Retinal pigment epithelial cell (primary cell): ENCODE data around the gene CHDH.

Source experiments
- DNase-seq: peaks from one replicate; pipeline ENCODE4 v3.0.0-alpha.2; 2010; ENCODE audit warnings: low read depth
- H3K4me3 ChIP-seq: 2 replicates; pipeline ENCODE4 v1.5.1; 2011; ENCODE audit warnings: mild to moderate bottlenecking, low read length, control low read depth, moderate library complexity
- TF ChIP-seq, protein P1 (sequence below): conservative IDR thresholded peaks from 2 replicates; pipeline ENCODE4 v1.5.1; 2011; ENCODE audit warnings: low read depth, low read length, control low read depth, inconsistent platforms

Gene CHDH

DNA sequence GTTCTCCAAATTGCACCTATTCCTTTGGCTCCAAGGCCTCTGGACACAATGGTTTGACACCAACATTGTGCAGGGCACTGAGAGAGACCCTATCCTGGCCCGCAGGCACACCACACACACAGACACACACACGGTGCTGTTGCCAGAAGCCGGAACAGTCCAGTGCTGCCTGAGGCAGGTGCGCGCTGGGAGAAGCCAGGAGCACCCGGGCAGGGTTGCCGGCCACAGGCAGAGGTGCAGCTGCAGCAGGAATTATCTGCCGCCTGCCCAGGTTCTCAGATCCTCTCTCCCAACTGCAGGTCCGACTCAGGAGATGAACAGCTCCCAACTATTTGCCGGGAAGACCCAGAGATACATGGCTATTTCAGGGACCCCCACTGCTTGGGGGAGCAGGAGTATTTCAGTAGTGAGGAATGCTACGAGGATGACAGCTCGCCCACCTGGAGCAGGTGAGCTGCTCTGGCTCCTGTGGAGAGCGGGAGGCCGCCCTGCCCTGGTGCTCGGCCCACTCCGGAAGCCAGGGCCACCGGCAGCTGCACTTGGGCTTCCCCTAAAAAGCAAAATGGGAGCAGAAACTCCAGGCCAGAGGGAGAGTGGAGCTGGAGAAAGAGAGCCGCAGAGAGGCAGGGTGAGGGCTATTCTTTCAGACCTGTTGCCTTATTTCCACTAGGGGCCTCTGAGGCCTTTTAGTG lies 42.9 kb downstream of the CHDH start:
- TF ChIP-seq, protein P1, sequence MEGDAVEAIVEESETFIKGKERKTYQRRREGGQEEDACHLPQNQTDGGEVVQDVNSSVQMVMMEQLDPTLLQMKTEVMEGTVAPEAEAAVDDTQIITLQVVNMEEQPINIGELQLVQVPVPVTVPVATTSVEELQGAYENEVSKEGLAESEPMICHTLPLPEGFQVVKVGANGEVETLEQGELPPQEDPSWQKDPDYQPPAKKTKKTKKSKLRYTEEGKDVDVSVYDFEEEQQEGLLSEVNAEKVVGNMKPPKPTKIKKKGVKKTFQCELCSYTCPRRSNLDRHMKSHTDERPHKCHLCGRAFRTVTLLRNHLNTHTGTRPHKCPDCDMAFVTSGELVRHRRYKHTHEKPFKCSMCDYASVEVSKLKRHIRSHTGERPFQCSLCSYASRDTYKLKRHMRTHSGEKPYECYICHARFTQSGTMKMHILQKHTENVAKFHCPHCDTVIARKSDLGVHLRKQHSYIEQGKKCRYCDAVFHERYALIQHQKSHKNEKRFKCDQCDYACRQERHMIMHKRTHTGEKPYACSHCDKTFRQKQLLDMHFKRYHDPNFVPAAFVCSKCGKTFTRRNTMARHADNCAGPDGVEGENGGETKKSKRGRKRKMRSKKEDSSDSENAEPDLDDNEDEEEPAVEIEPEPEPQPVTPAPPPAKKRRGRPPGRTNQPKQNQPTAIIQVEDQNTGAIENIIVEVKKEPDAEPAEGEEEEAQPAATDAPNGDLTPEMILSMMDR, result no peak
- no peak for DNase-seq
- H3K4me3 ChIP-seq, result no peak overlapping the region

DNA sequence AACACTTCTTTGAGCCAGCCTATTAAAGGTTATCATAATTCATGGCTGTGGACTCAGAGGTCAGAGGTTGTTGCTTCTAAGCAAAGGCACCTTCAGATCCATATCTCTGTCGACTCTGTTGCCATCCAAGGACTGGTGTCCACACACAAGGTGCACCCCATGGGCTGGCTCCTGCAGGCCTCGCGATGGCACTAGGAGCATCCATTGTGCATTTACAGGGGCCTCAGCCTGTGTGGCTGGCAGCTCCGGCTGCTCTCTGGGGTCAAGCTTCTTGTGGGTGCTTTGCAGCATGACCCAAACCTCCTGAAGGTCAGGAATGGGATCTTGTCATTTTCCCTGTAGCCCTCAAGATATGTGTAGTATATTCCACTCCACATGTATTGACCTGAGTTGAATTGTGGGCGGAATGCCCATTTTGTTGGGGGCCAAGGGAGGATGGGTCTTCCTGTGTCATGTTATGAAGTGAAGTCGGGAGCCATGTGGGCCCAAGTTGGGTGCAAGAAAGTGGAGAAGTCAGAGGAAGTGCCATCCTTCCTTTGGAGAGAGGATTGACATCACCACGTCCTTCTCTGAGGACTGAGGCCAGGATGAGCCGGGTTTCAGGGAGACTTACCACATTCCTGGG lies 43.9 kb downstream of the CHDH start:
- H3K4me3 ChIP-seq, result no peak overlapping the region
- no peak for DNase-seq
- TF ChIP-seq, protein P1, result no peak

DNA sequence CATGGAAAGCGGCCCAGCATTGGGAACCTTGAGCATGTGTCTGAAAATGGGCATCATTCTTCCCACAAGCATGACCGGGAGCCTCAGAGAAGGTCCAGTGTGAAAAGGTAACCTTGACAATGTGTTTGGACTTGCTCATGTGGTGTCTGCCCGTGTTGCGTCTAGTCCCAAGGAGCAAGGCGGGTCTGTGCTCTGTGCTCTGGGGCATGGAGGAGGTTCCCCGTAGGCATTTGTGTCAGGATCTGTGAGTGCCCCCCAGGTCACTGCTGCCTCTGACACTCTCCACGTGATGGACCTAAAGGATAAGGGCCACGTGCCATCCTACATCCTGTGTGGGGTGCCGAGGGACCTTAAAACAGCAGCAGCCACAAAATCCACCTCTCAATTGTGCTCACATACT lies 44.9 kb downstream of the CHDH start:
- H3K4me3 ChIP-seq, result no peak overlapping the region
- TF ChIP-seq, protein P1, result no peak
- no peak for DNase-seq

GRCh38 chr3:53800041-53800906 lies 45.9 kb downstream of the CHDH start:
- H3K4me3 ChIP-seq, result no peak overlapping the region
- DNase-seq, result no peak
- TF ChIP-seq, protein P1, result no peak

DNA sequence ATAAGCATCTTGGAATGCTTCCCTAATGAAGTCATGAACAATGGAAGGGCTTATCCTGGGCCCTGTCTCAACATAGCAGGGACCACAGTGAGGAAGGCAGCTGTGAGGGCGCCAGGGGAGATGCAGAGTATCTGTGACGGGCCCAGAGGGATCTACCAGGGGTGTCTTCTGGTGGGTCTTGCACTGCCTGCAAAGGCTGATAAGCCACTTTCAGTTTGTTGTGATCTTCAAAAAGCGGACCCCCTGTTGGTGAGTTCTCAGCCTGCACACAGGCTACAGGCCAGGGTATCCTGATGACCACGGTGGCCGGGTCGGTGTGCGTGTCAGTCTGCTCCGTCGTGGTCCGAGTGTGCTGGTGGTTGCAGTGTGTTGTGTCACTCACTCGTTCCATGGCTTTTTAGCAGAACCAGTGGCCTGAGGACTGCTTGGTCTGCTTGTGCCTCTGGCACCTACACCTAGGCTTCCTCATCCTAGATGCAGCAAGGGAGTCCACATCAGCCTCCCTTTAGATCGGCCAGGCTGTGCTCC lies 46.8 kb downstream of the CHDH start:
- no peak overlapping the region for H3K4me3 ChIP-seq
- DNase-seq, result no peak
- TF ChIP-seq, protein P1, result no peak

DNA sequence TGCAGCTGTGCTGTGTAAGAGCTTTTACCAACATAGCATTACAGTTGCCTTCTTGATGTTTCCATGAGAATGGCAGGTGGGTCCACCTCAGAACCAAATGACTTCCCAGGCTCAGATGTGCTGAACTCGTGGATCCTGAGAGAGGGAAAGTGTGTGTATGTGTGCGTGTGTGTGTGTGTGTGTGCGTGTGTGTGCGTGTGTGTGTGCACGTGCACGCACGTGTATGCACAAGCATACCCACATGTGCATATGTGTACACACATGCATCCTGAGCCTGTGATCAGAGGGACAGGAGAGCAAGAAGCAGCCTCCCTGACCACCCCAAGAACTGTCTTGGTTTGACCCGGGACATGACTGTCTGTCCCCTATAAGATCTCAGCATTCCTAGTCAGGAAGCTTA lies 48.1 kb downstream of the CHDH start:
- TF ChIP-seq, protein P1, result no peak
- no peak overlapping the region for H3K4me3 ChIP-seq
- no peak for DNase-seq
